Right cardiac atrium (tissue), 5 donors: ENCODE measurements around the gene CHST6. TPM values are rescaled to one million over a fixed set of nuclear protein-coding genes. Genes with fewer than 3 reads are reported as not detected.
"Not testable (repeated sequence)": the region's sequence is repeated elsewhere in the genome, so short reads cannot be mapped to it uniquely, and the experiment has no call there.

ENCODE experiments used
- ATAC-seq, 2 donors: fragments of 200-7000 bp; cut with Tn5 transposase; one replicate each; pipeline versions ENCODE4 v1.8.0 to v1.9.1; 2020; ENCODE audit warnings: moderate library complexity in 2 of 2, mild to moderate bottlenecking in 1 of 2
- DNase-seq, 3 donors: peaks; one replicate each; pipeline ENCODE4 v3.0.0-alpha.2; 2020
- H3K27ac ChIP-seq: one replicate; pipeline ENCODE4 v1.5.1; 2013; ENCODE audit warnings: mild to moderate bottlenecking, low read length, control low read depth, moderate library complexity
- H3K27me3 ChIP-seq: one replicate; pipeline ENCODE4 v1.6.1; 2013; ENCODE audit not compliant: control insufficient read depth, insufficient read depth
- H3K4me1 ChIP-seq: one replicate; pipeline ENCODE4 v1.6.1; 2013; ENCODE audit warnings: low read length; ENCODE audit not compliant: control insufficient read depth, insufficient read depth
- H3K4me3 ChIP-seq: one replicate; pipeline ENCODE4 v1.5.1; 2013; ENCODE audit warnings: low read length, control low read depth
- H3K9me3 ChIP-seq: one replicate; pipeline ENCODE4 v1.6.1; 2013; ENCODE audit warnings: low read length; ENCODE audit not compliant: control insufficient read depth
- WGBS: extraction: QIAGEN DNeasy Blood & Tissue Kit; methylation state at CpG from one replicate; pipeline ENCODE4 v1.1.7; 2013; 5-methylcytosine and 5-hydroxymethylcytosine counted together
- intact Hi-C, 4 donors: fragments of 100-400 bp; cut with DNase I; formaldehyde crosslinking; loops; one replicate each; pipeline versions ENCODE4 v1.11.0 to v1.14.0; 2022 to 2023
- polyA plus RNA-seq: library from polyadenylated mRNA; stranded (reverse); fragments of 200-250 nt; gene quantifications from one replicate; pipeline ENCODE4 v1.2.3, GENCODE V29; 2013
- total RNA-seq, 4 donors: library from RNA; stranded (reverse); fragmentation: NEBNext Ultra II Directional; extraction: Animal tissue kit (Norgen Biotek cat#: 25700); gene quantifications; one replicate each; pipeline ENCODE4 v1.2.1, GENCODE V29; 2021
- donor health status: healthy with polysubstance abuse.
- donor health status: DM: no; HTN: yes; CAD: no.
- donor health status: DM: no; HTN: no; CAD: no.
- donor health status: DM: no; HTN: yes; CAD: no; lungs with severe emphysema.
- donor health status: DM: yes; HTN: yes; CAD: no.

Gene CHST6
- total and polyA plus RNA-seq, 5 donors: 1.9 to 9.9 (median 3.6) TPM

- H3K4me1 ChIP-seq: peaks cover 3% of the 10 kb centered on the region
Measured at GRCh38 chr16:75433732-75434413, 61.4 kb downstream of the CHST6 start.

DNA sequence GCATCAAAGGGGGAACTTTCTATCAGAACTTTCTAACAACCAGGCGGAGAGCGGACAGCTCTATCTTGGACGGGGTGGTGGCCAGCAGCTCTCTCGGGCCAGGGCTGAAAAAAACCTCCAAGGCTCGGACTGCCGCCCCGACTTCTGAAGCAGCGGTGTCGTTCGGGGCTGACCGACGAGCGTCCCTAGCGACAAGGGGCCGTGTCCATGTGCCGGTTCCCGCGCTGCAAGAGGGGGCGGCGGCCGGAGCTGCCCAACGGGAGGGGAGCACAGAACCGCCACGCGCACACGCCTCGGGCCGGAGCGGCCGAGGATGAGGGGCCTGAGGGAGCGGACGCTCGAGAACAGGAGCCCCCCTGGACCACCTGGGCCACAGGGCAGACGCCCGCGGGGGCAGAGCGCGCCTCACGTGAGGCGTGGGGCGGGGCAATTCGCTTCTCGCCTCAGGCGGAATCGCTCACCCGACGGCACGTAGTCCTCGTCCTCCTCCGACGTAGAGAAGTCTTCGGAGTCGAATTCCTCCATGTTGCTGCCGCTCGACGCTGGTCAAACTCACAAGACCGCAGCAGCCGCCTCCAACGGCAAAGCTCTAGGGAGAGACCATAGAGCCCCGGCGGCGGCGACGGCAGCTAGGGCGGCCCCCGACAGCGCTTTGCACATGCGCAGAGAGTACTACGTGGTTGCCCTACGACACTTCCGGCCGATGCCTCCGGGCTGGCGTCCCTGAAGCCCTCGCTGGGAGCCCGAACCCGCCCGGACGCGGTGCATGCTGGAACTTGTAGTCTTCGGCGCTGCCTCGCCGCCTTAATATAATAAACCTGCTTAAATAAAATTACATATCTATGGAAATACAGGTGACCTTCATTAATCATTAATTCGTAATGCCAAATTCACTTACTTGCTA, 62.2 kb downstream of the CHST6 start, which contains the start of gene CFDP1:
Gene CFDP1 (minus strand): TSS at position 676 of the 904 bp plus-strand sequence. CDS start 151 bp downstream, at position 525.
- H3K4me1 ChIP-seq: peaks cover 3% of the 10 kb centered on the region
- H3K4me3 ChIP-seq: peak within 1 kb of the TSS; percentile 83
- H3K27me3 ChIP-seq: no peaks in the 10 kb centered on the region
- peak; percentile 98 for ATAC-seq
- H3K9me3 ChIP-seq: no peaks in the 10 kb centered on the region
- peak within 1 kb of the TSS; percentile 90 for H3K27ac ChIP-seq
- DNase-seq: peak; percentile 97 to 99 (median 98)
- intact Hi-C loops: no loop called here
- under 1% methylated on average over 85 of the region's 85 CpGs for WGBS

More at GRCh38 chr16:75433732-75434413, 61.4 kb downstream of the CHST6 start:
- intact Hi-C loops: no loop called here
- H3K4me3 ChIP-seq: peak overlapping the region; percentile 83
- H3K9me3 ChIP-seq: no peaks in the 10 kb centered on the region
- WGBS: 1% methylated on average over 32 of the region's 32 CpGs
- peak overlapping the region; percentile 90 for H3K27ac ChIP-seq
- no peaks in the 10 kb centered on the region for H3K27me3 ChIP-seq
- peak; percentile 80 to 81 for ATAC-seq
- DNase-seq: peak; percentile 46 to 69 (median 64)

DNA sequence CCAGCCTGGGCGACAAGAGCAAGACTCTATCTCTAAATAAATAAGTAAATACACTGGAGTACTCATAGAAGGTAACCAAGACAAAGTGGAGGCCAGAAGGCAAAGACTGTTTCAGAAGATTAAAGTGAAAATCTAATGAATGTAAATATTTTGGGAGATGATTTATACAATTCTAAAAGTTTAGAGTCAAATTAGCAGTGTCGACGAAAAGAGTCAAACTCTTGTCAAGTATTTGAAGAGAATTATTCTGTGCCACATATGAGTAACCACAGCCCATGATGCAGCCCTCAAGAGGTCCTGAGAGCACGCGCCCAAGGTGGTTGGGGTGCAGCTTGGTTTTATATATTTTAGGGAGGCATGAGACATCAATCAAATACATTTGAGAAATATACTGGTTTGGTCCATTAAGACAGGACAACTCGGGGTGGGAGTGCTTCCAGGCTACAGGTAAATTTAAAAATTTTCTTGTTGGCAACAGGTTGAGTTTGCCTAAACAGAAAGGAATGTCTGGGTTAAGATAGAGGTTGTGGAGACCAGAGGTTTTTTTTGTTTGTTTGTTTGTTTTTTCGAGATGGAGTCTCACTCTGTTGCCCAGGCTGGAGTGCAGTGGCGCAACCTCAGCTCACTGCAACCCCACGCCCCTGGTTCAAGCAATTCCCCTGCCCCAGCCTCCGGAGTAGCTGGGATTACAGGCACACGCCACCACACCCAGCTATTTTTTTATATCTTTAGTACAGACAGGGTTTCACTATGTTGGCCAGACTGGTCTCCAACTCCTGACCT, 65.4 kb downstream of the CHST6 start:
- 93% methylated on average over 11 of the region's 11 CpGs for WGBS
- DNase-seq (no peak), ATAC-seq (no peak)
- intact Hi-C loops: no loop called here
- no peak overlapping the region for H3K27ac ChIP-seq
- H3K9me3 ChIP-seq: no peaks in the 10 kb centered on the region
- H3K27me3 ChIP-seq: no peaks in the 10 kb centered on the region
- no peak overlapping the region for H3K4me3 ChIP-seq
- peaks cover 5% of the 10 kb centered on the region for H3K4me1 ChIP-seq

GRCh38 chr16:75426524-75426923, 68.7 kb downstream of the CHST6 start:
- 71% methylated on average over 2 of the region's 2 CpGs for WGBS
- H3K4me1 ChIP-seq, H3K27me3 ChIP-seq, DNase-seq, H3K9me3 ChIP-seq, H3K27ac ChIP-seq, intact Hi-C loops, H3K4me3 ChIP-seq, ATAC-seq: not testable (repeated sequence)

DNA sequence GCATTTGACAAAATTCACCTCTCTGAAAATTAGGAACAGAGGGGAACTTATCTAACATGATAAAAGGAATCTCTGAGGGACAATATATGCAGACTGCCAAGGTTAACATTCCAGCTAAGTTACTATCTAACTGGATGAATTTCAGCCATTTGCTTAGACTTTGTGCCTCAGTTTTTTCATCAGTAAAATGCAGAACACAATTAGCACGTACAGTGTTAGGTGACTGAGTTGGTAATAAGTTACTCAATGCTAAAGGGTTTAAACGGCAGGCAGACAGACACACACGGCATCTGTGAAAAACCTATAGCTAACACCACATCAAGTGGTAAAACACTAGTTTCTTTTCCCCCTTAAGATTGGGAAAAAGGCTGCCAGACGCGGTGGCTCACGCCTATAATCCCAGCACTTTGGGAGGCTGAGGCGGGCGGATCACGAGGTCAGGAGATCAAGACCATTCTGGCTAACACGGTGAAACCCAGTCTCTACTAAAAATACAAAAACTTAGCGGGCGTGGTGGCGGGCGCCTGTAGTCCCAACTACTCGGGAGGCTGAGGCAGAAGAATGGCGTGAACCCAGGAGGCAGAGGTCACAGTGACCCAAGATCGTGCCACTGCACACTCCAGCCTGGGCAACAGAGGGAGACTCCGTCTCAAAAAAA, 71.0 kb downstream of the CHST6 start:
- H3K9me3 ChIP-seq, intact Hi-C loops, H3K27me3 ChIP-seq, H3K27ac ChIP-seq, H3K4me3 ChIP-seq, H3K4me1 ChIP-seq: not testable (repeated sequence)
- peak in 1 of 2 donors; percentile 40 for ATAC-seq
- 64% methylated on average over 18 of the region's 18 CpGs for WGBS
- DNase-seq: peak in 1 of 3 donors; percentile 46

DNA sequence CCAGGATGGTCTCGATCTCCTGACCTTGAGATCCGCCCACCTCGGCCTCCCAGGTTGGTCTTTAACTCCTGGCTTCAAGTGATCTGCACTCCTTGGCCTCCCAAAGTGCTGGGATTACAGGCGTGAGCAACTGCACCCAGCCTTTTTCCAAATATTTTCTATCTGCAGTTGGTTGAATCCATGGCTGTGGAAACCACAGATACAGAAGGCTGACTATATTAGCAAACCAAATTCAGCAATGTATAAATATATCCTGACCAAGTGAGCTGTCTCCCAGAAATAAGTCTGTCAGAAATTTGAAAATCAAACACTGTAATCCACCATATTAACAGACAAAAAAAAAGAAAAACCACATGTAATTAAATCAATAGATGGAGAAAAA, 71.5 kb downstream of the CHST6 start:
- WGBS: 66% methylated on average over 4 of the region's 4 CpGs
- no peak for DNase-seq
- Histone ChIP-seq H3K9me3 (no peaks in the 10 kb centered on the region), H3K27ac (no peak overlapping the region), H3K27me3 (no peaks in the 10 kb centered on the region), H3K4me1 (peaks cover 6% of the 10 kb centered on the region), H3K4me3 (no peak overlapping the region)
- no peak for ATAC-seq
- intact Hi-C loops: no loop called here

Other genes with a start within 250 kb of the CHST6 start
- 10 to 100 TPM; 58.1 to 68.8 (median 68.0) TPM for gene BCAR1, start 243.8 kb downstream of the CHST6 start, total RNA-seq
- 53.1 TPM for gene BCAR1, start 243.8 kb downstream of the CHST6 start, polyA plus RNA-seq
- 10 to 100 TPM; 23.7 to 36.8 (median 27.6) TPM for gene CFDP1, start 61.9 kb downstream of the CHST6 start, total RNA-seq
- 40.8 TPM for gene CFDP1, start 61.9 kb downstream of the CHST6 start, polyA plus RNA-seq
- gene TMEM170A, start 30.8 kb downstream of the CHST6 start, total RNA-seq: 10 to 100 TPM; 10.9 to 11.2 (median 11.0) TPM
- 7.2 TPM for gene TMEM170A, start 30.8 kb downstream of the CHST6 start, polyA plus RNA-seq
- gene CHST5, start 40.7 kb upstream of the CHST6 start, total RNA-seq: under 1 TPM; 0.14 to 0.45 (median 0.16) TPM
- gene CHST5, start 40.7 kb upstream of the CHST6 start, polyA plus RNA-seq: 0.11 TPM
- 1 to 10 TPM; 6.3 to 7.8 (median 6.8) TPM for gene TMEM231, start 60.8 kb upstream of the CHST6 start, total RNA-seq
- gene TMEM231, start 60.8 kb upstream of the CHST6 start, polyA plus RNA-seq: 3.8 TPM
- 100 to 1,000 TPM; 197 to 245 (median 219) TPM for gene GABARAPL2, start 70.9 kb upstream of the CHST6 start, total RNA-seq
- gene GABARAPL2, start 70.9 kb upstream of the CHST6 start, polyA plus RNA-seq: 262 TPM
- gene ADAT1, start 127.8 kb upstream of the CHST6 start, total RNA-seq: 10 to 100 TPM; 17.8 to 27.2 (median 22.4) TPM
- gene ADAT1, start 127.8 kb upstream of the CHST6 start, polyA plus RNA-seq: 8.4 TPM
- gene KARS1, start 152.2 kb upstream of the CHST6 start, total RNA-seq: 100 to 1,000 TPM; 101 to 122 (median 110) TPM
- 92.2 TPM for gene KARS1, start 152.2 kb upstream of the CHST6 start, polyA plus RNA-seq
- 10 to 100 TPM; 70.6 to 77.8 (median 75.9) TPM for gene TERF2IP, start 152.3 kb upstream of the CHST6 start, total RNA-seq
- gene TERF2IP, start 152.3 kb upstream of the CHST6 start, polyA plus RNA-seq: 73.8 TPM
- gene CPHXL2, start 181.6 kb upstream of the CHST6 start, total RNA-seq: not detected
- not detected for gene CPHXL2, start 181.6 kb upstream of the CHST6 start, polyA plus RNA-seq
- not detected for gene DUXB, start 206.0 kb upstream of the CHST6 start, total RNA-seq
- not detected for gene DUXB, start 206.0 kb upstream of the CHST6 start, polyA plus RNA-seq
- not detected for gene CPHXL, start 231.0 kb upstream of the CHST6 start, total RNA-seq
- gene CPHXL, start 231.0 kb upstream of the CHST6 start, polyA plus RNA-seq: not detected